WTC11 (cell line): ENCODE results near the gene CREG2.

Experiments used
- ATF3 ChIP-seq: sonication (generic); formaldehyde crosslinking; conservative IDR thresholded peaks from 2 replicates; pipeline ENCODE4 v1.8.1; 2022; ENCODE audit warnings: mild to moderate bottlenecking, missing genetic modification reagents
- CTCF ChIP-seq: fragments of 200-600 bp; IDR thresholded peaks from 2 replicates; pipeline ENCODE4 v1.8.0; 2022; ENCODE audit warnings: antibody characterized with exemption
- EMX1 ChIP-seq: fragments of 250-450 bp; sonication (Bioruptor Pico); IDR thresholded peaks from 2 replicates; pipeline ENCODE4 v1.8.0; 2021; ENCODE audit warnings: mild to moderate bottlenecking

- TF ChIP-seq CTCF (no peak), EMX1 (CRISPR knock-in tag) (no peak), ATF3 (CRISPR knock-in tag) (no peak)
Measured at GRCh38 chr2:101402630-101403029, 15.3 kb upstream of the CREG2 start.
